ENCODE data around the gene NOL4L.

NOL4L gene

DNA sequence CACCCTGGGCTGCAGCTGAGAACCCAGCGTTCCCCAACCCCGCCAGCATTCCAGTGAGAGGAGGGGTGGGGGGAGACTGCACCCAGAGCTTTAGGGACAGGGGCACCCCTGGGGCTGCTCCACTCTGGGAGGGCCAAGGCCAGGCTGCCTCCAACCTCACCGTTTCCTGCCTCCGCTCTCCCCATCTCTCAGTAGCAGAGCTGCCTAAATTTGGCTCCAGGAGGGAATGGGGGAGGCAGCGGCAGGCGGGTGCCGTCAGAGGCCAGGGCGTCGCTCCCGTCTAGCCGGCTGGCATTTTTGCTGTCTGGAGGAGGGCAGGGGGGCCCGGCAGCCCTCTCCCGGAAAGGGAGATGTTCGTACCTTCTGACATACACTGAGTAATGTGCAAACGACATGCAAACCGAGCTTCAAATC is 46.6 kb downstream of the NOL4L start:
- DNase-seq: no peak

DNA sequence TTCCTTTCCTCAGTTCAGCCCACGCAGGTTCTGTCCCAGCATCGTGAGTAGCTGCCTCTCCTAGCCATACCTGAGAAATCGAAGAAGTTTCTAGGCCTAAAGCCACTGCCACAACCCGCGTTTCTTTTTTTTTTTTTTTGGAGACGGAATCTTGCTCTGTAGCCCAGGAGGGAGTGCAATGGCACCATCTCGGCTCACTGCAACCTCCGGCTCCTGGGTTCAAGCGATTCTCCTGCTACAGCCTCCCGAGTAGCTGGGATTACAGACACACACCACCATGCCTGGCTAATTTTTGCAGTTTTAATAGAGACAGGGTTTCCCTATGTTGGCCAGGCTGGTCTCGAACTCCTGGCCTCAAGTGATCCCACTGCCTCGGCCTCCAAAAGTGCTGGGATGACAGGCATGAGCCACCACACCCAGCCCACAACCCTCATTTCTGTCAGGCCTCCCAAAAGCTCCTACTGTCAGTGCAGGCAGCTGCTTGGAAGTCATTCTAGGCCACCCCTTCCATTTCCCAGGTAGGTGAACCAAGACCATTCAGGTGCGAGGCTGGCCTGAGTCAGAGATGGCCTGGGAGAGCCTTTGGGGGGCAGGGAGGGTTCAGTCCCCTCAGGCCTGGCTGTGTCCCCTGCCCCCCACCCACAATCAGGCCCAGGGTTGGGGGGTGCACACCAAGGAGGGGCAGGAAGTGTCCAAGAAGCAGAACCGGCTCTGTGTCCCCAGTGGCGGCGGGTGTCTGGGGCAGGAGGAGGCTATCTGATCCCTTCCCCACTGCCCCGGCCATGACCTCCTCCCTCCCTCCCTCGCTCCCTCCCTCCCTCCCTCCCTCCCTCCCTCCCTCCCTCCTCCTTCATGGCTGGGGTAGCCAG is 47.2 kb downstream of the NOL4L start:
- peak; percentile 11 for DNase-seq

DNA sequence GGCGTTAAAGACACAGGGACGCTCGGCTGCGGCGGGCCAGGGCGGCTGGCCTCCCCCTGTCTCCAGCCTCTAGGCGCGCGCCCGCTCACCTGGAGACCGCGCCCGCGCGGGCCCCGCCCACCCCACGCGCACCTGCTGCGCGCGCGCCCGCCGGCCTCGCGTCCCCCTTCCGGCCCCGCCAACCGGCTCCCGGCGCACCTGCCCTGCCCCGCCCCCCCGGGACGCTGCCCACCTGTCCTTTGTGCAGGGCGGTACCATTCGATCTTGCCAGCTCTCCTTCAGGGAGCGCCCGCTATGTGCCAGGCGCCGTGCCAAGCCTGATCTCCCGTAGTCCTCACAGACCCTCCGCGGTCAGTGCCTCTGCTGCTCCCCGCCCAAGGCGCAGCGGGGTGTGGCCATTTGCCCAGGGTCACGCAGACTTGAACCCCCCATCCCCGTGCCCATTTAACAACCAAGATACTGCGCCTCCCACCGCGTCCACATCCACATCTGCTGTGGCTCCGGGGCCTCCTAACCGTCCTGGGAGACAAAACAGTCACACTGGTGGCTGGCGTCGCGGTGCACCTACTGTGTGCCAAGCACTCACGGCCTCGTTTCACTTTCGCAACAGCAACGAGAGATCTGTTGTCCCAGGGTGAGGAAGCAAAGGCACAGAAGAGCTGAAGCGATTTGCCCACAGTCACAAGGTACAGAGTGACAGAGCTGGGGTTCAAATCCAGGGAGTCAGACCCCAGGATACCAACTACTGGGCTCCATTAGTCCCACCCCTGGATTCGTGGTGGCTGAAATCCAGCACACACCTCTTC is 48.1 kb downstream of the NOL4L start:
- peak; percentile 59 for DNase-seq

DNA sequence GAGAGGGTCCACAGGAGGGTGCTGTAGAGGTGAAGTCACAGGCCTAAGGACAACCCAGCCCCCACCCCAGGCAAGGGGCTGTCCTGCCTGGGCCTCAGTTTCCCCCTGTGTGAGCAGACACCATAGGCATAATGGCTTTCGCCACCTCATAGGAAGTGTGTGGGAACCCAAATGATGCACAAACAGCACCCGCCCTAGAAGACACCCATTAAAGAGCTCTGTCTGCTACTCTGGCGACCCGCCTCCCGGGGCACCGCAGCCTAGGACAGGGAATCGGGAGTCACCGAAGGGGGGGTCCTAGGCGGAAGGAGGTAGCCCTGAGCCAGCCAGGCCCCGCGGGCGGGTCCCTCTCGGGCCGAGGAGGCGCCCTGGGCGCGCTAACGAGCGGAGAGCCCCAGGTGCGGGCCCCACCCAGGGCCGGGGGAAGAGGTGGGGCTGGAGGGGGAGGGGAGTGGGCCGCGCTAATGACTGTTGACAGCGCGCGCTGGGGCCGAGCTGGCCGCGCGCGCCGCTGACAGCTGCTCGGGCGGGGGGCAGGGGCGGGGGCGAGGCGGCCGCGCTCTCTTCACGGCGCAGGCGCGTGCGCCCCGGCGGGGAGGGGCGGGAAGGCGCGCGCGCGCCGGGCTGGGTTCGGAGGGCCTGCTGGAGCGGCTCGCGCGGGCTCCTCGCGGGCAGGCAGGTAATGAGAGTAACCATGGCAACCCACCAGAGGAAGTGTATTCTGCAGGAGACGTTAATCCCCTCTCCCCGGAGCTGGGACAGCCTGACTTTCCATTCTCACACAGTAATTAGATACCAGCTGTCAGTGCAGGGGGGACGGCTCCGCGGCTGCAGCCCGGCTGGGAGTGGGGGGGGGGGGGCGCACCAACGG is 48.9 kb downstream of the NOL4L start:
- DNase-seq: peak; percentile 66

DNA sequence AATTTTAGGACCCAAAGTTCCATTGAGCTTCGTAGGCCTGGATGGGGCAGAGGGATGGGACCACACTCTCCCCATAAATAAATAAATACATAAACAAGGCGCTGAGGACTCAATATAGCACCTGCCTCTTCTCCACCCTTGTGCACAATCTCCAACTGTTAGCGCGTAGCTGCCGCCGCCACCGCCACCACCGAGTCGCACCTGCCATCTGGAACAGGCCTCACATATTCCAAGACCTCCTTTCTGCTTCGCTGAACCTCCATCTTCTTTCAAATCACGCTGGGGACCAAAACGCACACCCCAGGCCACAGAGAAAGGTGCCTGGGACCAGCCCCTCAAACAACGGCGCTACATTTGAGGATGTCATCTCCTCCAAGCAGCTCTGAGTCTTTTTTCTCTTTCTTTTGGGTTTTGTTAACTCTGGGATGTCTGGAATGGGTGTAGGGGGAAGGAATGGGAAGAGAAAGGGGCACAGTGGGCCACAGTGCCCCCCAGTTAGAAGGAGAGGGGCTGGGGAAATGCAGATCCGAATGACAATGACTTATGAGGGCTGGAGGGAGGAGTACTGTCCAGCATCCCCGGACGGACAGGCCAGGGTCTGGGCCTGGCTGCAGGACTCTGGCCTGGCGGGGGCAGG is 49.7 kb downstream of the NOL4L start:
- no peak for DNase-seq

DNA sequence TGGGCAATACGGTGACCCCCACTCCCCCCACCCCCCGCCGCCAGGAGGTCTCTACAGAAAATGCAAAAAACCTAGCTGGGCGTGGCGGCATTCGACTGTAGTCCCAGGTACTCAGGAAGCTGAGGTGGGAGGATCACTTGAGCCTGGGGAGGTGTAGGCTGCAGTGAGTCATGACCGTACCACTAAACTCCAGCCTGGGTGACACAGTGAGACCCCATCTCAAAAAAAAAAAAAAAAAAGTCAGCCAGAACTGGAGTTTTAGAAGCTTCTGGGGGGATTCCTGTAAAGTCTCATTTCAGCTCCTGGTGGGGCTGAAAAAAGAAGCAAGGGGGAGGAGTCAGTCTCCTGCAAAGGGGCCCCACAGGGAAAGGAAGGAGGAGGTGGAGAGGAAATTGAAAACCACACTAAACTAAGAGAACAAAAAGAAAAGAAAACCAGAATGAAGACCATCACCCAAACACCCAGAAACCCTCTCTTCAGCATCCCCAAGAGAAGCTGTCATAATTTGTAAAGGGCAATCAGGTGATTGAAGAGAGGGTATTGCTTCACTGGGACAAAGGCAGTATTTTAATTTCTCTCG is 50.4 kb downstream of the NOL4L start:
- DNase-seq: peak; percentile 56

DNA sequence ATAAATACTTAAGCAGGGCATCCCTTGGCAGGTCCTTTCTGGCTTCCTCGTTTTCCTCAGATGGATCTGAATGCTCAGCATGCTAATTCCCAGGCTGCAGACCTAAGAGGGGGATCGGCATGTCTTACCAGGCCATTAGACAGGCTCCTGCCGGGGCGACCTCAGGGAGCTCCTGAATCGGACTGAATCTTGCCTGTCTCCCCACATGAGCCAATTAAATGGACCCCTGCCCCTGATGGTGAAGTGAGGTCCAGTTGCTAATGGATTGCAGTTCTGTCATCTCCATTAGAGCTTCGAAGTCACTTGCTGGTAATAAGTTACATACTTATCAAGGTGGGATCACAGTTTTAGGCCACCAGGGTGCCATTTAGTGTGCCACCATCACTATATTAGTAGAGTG is 51.4 kb downstream of the NOL4L start:
- no peak for DNase-seq

DNA sequence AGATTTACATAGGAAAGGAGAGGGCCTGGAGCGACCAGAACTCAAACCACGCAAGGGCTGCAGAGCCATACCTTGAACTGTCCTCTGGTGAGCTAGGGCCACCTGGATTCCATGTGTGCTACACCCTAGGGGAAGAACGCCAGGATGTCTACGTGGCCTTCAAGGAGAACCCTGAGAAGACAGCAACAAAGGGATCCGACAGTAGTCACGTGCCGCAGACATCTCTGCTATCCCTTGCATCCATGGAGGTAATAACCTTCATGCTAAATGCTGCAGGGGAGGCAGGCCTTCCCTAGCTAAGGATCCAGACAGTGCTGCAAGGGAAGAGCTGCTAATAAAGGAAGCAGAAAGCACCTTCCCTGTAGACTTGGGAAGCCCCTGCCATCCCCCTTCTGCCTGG is 52.9 kb downstream of the NOL4L start:
- no peak for DNase-seq

DNA sequence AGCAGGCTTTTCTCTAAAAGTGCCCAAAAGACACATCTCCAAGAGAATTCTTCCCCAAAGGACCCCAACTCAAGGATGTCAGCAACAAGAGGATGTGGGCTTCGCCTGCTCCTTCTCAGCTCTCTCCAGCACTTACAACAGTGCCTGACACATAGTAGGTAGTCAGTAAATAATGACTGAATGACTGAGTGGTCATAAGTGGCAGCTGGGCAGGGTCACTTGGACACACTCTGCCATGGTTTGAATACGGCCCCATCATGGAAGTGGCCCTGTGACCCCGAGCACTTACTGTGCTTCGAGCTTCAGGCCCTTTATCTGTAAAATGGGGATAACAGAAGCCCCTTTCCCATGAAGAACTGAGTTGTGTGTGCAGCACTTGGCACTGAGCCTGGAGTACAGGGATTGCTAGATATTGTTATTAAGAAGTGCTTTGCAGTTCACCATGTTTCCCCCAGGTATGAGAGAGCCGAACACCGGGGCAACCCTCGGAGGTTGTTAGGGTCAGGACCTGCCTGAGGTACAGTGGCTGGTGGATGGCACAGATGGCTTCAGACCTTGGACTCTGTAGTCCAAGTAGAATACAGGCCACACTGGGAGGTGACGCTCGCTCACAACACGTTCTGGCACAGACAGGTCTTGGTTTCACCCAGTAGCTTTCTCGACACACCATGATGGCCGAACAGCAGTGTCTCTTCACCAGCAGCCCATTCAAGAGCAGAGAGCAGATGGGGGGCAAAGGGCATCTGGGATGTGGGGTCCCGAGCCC is 56.0 kb downstream of the NOL4L start:
- DNase-seq: no peak

DNA sequence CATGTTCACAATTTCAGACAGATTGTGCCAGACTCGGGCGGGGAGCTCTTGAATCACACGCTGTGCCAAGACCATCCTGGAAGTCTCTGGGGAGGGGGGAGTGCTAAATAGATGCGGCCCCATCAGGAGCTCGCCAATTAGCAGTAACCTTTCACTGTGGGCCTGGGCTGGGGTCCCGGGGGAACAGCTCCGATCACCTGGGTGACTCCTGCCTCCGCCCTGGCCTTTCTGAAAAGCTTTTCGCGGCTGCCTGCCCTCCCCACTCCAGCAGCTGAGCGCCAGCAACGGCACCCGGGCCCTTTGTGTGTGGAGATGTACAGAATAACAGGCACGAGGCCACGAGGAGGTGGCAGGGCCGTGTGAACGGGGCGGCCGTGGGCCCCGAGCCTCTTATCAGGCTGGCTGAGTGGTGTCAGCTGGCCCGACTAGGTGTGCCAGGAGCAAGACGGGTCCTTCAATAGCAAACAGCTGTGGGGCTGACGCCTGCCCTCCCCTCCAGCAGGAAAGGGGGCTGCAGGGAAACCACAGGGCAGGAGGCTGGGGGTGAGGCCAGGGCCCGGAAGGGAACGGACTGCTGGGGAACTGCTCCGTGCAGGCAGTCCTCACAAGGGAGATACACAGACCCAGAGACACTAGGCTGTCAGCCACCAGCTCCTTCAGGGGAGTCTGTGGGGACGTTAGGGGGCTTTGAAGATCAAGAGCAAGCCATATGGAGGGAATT is 56.8 kb downstream of the NOL4L start:
- DNase-seq: no peak

DNA sequence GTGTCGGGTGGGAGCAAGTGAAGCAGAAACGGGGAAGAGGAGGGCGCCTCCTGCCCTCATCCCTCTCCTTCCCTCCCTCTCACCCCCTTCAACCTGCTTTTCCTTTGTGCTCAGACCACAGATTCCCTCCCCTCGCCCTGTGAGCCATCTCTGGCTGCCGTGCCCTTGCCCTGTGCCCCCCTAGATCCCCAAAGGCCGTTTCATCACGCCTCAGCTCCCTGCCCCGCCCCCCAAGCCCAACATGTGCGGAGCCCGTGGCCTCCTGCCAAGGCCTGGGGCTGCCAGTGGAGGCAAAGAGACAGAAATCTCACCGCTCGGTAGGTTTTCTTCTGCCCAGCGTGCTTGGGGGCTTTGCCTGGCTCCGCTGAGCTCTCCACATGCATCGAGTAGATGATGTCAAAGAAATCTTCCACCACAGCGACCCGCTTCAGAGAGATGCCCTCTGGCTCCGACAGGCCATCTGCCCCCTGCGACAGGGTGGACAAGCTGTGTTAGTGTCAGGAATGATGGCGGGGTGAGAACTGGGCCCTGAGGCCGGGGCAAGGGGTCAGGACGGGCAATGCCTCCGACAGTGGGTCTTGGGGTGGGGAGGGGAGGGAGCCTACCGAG is 57.6 kb downstream of the NOL4L start:
- DNase-seq: no peak

DNA sequence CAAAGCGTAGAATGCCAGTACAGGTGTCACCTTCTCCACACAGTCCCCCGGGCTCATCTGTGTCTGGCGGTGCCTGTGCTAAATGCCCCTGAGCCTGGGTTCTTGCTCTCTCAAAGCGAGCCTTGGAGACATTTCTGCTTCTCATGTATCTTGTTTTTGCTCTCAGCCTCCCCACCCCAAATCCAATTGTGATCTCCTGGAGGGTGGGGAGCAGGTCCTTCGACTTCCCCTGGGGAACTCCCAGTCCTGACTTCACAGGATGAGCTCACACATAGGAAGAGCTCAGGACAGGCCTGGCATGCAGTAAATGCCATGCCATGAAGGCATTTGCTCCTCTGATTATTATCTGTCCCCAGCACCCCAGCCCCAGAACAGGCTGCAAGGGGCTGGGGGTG is 58.1 kb downstream of the NOL4L start:
- DNase-seq: no peak

DNA sequence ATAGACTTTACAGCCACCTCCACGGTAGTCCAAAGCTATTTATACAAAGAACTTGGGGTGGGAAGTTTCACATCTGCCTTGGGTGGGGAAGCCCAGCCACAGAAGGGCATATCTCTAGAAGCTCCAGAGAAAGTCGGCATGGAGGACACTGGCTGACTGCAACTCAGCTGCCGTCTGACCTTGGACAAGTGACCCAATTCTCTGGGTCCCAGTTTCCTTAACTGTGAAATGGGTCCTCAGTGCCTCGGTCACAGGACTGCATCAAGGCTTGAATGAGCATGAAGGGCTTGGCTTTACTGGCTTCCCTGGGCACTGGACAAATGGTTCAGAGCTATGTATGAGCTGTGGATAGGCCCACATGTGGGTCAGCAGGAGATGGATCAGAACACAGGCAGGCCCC is 58.6 kb downstream of the NOL4L start:
- no peak for DNase-seq

DNA sequence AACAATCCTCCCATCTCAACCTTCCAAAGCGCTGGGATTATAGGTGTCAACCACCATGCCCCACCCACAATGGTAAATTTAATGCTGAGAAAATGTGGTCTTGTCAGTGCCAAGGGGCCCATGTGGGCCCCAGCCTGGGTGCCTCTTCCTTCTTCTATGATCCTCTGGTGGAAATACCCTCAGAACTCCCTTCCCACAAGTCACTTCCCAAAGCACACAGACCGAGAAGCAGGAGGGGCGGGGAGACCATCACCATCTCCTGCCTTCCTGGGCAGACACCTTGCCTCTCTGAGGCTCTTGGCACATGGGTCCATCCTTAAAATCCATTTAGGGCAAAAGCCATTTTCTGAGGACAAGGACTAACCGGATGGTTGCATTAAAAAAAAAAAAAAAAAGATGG is 59.0 kb downstream of the NOL4L start:
- no peak for DNase-seq

DNA sequence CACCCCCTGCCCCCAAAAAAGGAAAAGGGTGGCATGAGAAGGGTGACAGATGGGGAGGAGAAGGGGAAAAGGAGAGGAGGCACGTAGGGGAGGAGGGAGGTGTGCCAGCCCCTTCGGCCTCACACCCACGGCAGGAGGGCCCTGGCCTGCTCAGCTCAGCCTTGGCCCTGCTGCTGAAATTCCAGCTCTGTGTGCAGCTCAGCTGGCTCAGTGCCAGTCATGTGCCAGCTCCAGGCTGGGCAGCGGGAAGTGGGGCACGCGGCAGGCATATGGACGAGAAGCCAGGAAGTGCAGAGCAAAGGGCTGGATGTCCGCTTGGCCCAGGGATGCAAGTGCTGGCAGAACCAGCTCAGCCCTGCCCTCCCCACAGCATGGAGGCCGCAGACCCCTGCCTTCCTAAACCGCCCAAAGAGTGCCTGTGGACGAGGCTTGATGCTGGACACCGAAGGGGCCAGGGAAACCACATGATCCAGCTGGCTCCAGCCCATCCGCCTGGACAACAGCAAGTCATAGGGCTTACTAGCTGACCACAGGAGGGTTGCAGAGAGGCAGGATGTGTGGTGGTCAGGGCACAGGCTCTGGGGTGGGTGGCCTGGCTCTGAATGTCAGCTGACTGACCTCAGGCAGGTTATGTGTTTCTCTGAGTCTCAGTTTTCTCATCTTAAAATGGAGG is 60.2 kb downstream of the NOL4L start:
- DNase-seq: no peak

DNA sequence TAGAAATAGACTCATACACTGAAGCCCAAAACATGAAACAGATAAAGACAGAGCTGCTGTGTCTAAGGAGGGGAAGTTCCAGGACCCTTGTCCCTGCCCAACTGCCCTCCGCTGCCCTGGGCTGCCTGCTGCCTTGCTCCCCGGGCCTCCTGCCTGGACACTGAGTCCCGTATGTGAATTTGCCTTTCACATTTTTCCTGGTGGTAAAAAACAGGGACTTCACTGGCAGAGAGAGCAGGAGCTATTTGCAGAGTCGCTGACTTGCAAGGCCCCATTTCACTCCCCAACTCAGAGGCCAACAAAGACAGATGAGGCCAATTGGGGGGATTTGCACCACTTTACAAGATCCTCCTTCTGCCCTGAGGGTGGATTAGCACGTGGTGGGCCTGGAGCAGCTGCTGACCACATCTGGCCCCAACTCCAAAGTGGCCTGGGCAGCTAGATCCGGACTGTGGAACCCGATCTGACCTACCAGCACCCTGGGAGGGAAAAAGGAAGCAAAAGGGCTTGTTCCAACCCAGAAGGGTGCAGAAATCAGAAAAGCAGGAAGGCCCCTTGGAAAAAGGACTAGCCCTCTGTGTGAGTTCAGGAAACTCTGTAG is 61.4 kb downstream of the NOL4L start:
- DNase-seq: no peak

DNA sequence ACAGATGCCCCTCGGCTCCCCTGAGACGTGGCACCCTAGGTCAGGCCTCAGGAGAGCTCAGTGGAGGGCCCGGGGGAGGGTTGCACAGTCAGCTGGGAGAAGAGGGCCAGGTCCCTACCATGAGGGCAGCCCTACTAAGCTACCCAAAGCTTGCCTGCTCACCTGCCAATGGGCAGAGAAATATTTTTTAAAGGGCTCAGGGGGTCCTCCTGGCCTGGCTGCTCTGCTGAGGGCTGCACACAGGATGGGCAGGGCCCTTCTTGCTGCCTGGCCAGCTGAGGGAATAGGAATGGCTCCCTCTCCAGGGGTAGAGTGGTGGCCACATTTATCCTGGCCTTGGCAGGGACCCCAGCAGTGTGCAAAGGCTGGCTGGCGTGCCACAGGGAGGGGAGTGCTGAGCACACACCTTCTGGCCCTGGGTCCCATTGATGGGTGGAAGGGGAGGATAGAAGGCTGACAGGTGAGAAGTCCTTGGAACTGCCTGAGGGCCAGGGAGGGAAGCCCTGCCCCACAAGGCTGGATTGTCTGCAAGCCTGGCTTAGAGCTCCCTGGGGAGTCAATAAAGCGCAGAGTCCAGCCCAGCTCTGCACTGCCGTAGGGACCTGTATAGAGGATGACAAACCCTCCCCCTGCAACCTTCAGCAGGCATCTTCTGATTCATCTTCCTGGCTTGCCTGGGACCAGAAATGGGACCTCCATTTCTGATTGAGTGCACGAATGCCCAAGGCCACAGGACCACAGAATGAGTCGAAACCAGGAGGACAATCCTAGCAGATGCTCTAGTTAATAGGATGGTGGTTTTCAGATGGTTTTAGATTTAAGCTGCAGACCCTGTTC is 62.1 kb downstream of the NOL4L start:
- DNase-seq: no peak

DNA sequence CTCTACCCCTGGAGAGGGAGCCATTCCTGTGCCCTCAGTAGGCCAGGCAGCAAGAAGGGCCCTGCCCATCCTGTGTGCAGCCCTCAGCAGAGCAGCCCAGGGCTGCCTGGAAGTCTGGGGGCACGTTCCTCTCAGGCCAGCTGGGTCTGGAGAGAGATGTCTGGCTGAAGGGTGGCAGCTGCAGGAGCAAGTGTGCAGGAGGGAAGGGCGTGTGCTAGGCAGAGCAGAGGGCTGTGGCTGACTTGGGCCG is 62.7 kb downstream of the NOL4L start:
- DNase-seq: no peak

Measured in stimulated activated naive CD4-positive, alpha-beta T cell treated with Interleukin-2 at 50 U/mL for 16 hours (primary cell).